ENCODE measurements around the gene PCDH1.

- TF ChIP-seq POLR2A (IDR thresholded peaks at IDR 0.05) (no peak), CTCF (IDR thresholded peaks at IDR 0.05) (no peak), POLR2AphosphoS5 (IDR thresholded peaks at IDR 0.05) (no peak), EP300 (IDR thresholded peaks at IDR 0.05) (no peak)
Observed at GRCh38 chr5:141864371-141865370, 13.5 kb downstream of the PCDH1 start.

Data from gastroesophageal sphincter (tissue), 3 donors.